HG02840 (cell line): ENCODE results near the gene OGDH.

Experiments
- ATAC-seq: cut with Tn5 transposase; IDR thresholded peaks from one replicate; pipeline ENCODE4 v1.9.1; 2021; ENCODE audit warnings: mild to moderate bottlenecking, moderate library complexity, moderate number of reproducible peaks; ENCODE audit not compliant: unreplicated experiment, low FRiP score

OGDH gene

DNA sequence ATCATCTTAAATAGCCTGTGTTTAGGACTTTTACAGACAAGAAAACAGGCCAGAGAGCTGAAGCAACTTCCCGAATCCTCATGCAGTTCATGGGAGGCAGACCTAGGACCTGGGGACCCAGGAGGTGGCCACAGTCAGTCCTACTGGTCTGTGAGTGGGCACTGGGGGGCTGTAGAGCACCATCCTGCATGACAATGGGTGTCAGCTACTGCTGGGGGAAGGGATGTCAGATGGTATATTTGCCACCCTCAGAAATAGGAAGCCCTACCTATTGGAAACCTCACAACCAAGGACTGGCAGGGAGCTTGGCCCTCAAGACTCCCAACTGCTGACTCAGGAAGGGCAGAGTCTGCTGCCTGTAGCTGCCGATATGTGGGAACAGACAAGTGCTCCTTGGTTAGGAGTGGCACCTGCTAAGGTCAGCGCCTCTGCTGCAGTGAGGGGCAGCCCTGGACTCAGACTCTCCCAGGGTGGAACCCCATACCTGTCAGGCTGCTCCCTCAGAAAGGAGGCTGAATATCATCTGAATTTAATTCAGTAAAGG, 29.7 kb downstream of the OGDH start:
- no peak for ATAC-seq

DNA sequence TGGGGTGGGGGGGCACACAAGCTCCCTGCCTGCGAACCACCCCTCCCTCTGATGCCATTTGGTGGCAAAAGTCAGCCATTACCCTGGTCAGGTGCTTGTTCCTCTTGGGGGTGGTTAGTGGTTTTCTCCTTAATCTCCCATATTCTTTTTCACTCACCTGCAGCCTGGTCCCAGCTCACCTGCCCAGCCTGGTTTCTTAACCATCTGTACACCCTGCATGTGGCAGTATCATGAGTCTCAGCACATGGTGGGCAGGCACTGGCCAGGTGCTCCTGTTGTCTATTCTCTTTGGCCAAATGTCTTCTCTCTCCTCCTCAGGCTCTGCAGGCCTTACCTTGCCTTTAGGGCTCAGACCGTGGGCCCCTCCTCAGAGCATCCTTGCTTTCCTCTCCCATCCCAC, 30.5 kb downstream of the OGDH start:
- no peak for ATAC-seq

DNA sequence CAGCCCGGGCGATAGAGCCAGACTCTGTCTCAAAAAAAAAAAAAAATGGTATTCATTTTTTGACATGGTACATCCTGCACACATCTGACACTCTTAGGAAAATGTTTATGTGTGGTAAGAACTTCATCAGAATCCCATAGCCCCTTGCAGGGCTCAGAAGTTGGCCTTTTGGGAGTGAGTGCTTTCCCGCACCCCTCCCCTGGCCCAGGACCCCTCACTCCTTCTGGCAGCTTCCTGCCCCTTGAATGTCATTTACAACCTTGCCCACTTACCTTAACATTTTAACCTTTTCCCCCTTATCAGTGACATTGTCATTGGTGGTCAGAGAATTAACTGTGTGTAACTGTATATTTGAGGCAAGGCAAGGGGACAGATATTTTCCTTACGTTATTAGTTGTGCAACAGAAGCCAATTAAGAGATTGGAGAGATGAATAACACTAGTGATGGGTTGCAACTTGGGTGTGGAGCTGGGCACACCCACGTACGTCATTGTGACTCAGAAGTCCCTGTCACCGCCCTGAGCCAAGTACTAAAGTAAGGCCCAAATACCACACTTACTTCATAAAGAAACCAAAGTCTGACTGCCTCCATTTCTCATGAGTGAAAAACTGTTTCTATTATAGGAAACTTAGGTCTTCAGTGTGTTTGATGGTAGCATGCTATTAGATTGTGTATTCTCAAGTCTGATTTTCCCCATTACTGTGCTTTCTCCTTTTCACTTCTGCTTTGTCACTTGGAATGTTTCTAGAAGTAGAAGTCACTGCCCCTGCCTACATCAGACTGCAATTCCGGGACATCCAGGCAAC, 31.6 kb downstream of the OGDH start:
- ATAC-seq, result peak; percentile 49

DNA sequence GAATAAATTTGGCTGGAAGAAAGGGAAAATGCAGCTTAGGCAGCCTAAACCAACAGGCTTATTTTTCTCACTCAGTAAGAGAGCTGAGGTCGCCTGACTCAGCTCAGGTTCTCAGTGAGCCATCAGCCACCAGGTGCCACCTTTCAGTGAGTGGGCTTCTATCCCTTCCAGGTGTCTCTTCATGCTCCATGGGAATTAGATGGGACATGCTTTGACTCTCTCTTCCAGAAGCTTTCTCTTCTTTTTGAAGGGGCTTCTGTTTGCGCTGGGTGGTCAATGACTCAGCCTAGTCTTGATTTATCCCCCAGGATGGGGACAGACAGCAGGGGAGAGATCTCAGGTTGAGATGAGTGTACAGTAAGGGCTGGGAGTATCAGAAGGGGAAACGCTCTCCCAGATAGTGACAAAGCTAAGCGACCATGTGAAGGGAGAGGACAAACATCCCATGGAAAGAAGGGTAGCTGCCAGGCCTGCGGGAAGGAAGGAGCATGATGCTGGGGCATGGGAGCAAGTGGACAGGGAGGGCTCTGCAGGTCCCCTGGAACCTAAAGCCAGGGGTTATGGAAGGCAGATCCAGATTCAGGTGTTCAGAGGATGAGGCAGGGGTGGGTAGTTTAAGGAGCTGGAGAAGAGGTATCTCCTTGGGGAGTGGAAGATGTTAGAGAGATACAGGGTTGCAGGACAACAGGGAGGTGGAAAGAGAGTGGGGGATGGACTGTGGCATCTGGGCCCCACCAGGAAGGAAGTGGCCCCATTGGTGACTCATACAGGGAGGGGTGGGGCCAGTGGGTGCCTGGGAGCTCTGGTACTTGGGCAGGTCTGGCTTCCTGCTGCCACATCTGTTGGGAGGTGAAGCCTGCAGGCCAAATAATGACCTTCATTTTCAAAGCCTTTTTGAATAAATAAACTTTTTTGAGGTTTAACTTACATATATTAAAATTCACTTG, 32.5 kb downstream of the OGDH start:
- peak; percentile 65 for ATAC-seq

DNA sequence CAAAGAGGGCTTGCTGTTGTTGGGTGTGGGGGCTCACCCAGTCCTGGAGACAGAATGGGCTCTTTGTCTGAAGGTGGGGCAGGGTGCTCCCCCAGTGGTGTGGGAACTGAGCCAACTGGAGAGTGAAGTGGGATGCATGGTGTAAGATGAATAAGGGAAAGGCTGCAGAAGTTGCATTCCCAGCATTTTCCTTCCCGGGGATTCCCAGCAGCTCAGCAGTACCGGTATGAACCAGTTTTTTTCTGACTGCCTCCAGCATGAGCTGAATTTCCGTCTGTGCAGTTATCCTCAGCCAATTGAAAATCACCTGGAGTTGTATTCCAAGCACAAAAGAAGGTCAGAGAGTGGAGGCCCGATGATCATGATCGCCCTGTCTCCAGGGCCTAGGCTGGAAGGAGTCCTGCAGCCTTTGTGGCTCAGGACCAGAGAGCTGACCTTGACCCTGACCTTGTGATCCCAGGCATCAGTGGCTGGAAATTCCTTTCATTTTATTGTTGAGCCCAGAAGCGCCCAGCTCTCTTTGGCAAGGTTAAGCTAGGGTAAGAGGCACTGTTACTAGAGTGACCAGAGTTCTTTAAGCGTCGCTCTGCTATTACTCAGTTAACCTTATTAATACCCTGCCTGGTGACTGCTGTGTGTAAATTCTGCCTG, 33.4 kb downstream of the OGDH start:
- ATAC-seq, result no peak

DNA sequence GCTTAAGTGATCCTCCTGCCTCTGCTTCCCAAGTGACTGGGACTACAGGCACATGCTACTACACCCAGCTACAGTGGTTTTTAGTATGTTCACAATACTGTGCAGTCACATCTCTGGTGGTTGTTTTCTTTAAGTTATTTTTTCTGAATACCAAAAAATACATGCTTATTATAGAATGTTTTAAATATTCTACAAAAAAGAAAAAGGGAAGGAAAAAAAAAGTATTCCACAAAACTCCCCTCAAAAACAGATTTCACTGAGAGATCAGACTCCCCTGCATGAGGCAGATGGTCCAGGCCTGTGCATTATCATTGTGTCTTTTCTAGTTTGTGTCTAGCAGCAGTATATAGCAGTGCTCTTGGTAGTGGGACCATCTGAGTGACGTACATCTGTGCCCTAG, 36.8 kb downstream of the OGDH start:
- no peak for ATAC-seq

DNA sequence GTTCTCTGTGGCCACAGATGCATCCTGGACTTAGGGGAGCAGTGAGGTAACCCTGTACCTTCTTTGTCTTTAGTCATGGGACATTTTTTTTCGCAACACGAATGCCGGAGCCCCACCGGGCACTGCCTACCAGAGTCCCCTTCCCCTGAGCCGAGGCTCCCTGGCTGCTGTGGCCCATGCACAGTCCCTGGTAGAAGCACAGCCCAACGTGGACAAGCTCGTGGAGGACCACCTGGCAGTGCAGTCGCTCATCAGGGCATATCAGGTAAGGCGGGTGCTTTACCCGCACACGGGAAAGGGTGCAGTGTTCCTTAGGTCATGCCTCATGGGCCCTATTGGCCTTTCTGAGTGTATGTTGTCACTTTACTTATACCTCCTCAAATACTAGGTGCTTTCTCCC, 38.8 kb downstream of the OGDH start:
- no peak for ATAC-seq

DNA sequence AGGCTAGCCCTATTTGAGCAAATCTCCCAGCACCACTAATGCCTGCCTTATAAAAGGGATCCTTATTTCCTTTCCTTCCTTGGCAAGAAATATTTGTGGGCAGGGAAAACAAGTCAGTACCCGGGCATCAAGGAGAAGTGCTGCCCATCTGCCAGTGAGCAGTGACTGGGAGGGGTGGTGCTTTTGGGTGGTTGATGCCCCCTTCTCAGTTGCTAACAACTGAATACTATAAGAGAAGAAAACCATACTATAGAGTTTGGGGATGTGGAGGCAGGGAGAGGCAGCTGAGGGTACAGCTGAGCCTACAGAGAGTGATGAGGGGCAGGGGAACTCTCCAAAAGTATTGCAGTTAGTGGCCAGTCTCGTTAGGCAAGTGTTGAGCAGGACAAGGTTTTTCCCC, 39.3 kb downstream of the OGDH start:
- ATAC-seq, result no peak

DNA sequence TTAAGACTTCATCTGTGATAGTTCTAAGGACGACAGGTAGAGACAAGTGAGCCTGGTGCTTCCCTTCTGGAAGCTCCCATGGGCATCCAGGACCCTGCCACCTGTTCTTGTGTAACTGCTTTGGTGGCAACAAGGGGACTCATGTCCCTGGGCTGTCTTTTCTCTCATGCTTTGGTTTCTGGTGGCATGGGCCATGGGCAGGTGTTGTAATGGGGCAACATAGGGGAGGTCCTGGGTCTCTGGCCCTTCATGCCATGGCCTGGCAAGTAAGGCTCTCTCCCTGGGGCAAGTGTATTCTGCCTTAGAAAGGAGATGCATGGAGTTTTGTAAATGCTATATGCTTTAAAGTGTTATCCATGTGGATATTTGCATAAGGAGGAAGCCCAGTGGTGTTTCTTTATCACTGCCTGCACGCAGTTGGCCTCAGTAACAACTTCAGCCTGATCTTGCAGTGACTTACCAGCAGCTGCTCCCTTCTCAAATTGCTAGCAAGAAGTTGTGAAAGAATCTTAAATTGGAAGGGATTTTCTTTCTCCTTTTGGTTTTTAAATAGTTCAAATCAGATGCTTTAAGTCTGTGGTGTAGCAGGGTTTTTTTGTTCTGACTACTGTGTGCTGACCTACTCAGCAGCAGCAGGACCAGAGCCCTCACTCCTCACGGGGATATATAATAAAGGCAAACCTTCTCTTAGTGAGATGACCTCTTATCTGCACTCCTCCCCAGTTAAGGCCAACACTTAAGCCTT, 39.9 kb downstream of the OGDH start:
- no peak for ATAC-seq

DNA sequence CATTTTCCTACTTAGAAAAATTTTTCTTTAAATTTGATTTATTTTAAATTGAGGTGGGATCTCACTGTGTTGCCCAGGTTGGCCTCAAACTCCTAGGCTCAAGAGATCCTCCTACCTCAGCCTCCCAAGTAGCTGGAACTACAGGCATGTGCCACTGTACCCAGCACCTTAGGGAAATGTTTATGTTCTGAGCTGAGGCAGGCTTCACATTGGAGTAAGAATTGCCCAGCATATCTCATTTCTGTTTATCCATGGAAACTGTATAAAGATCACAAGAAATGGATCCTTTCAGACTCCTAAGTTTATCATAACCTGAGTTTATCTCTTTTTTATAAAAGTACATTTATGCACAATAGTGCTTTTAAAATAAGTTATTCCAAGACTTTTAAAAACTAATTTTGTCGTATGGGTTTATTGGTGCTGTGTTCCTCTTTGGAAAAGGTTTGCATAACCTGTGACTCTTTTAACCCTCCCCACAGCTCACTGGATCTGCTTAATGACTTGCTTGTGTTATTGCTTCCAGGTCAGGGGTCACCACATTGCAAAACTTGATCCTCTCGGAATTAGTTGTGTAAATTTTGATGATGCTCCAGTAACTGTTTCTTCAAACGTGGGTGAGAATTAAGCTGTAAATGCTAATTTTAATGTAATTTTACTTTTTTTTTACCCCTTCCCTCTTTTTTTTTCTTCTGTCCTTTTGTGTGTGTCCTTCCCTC, 40.7 kb downstream of the OGDH start:
- ATAC-seq, result no peak

DNA sequence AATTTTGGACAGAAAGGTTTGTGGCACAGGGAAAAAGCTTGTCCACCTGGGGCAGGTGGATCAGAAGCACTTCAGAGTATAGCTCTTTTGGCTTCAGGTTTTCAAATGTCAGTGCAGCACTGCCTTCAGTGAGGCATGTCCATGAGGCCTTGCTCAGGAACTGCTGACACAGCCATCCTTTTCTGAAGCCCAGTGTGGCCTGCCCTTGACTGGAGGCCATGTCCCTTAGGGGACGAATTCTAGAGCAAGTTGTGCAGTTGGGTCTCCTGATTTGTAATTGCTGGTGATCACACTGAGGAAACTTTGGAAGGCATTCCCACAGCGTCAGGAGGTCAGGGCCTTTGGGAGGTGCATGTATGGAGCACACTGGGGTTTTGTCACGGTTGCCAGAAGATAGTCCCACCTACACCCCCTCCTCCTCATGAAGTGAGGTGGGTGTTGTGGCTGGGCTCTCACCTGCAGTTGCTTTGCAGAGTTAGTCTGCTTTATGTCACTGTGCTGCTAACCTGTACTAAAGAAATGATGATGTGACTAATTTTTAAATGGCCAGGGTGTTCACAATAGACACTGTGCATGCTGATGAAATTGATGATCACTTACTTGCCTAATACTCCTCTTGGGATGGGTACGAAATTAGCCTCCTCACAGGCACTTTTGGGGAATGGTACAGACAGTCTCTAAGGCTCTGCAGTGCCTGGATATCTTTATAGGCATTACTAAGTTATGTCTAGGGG, 41.7 kb downstream of the OGDH start:
- no peak for ATAC-seq

DNA sequence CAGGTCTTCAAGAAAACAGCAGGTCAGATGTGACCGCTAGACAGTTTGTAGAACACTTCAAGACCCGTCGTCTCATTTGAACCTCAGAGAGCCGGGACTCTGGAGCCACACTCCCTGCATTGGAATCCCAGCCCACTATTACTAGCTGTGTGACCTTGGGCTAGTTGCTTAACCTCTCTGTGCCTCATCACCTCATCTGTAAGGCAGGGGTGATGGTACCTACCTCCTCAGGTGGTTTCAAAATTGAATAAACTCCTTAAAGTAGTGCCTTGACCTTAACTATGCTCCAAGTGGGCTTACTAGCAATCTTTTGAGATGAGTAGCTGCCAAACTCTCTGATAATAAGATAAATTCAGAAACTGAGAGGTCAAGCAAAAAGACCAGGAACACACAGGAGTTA, 43.8 kb downstream of the OGDH start:
- no peak for ATAC-seq

DNA sequence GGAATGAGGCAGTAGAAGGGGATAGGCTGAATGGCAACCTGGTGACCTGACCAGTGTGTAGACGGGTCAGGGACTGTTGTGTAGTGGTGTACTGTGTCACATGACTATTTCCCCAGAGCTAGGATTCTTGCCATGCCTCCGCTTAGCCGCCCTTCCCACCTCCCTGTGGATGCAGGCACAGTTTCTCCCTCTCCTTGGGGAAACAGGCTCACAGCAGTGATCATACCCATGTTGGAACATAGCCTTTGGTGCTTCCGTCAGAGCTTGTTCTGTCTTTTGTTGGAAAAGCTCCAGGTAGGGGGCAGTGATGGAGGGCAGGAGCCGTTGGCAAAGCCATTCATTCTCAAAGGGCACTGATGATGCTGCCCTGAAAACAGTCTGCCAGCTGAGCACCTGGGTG, 44.3 kb downstream of the OGDH start:
- ATAC-seq, result no peak

DNA sequence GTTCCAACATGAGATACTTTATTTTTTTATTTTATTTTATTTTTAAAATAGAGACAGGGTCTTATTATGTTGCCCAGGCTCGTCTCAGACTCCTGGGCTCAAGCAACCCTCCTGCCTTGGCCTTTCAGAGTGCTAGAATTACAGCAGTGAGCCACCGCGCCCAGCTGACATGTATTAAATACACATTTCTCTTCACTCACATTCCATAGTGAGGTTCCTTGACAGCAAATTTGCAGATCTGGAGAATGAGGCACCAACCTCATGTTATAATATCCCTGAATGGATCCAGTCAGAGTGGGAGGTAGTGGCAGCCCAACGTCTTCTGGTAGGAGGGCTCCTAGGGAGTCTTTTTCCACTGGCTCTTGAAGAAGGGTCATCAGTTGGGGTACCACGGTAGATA, 46.1 kb downstream of the OGDH start:
- ATAC-seq, result no peak

DNA sequence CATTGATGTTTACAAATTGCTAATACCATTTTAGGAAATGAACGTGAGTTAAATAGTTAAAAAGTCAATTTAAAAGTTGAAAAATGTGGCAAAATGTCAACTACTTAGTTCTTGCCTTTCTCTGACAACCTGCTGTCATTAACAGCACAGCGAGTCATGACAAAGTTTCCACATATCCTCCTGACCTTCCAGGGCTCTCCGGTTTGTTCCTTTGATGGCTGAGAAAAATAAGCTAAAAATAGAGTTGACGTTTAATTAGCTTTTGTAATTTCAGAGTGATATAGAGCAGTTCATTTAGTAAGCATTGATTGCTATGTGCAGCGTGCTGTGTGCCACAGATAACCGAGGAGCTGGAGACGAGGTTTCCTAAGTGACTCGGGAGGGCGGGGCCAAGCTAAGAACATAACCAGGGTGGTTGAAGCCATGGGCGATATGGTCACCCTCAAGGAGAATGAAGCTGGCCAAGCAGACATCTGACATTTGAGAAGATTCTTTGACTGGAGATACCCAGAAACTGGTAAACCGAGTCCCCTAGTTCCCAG, 47.9 kb downstream of the OGDH start:
- no peak for ATAC-seq

DNA sequence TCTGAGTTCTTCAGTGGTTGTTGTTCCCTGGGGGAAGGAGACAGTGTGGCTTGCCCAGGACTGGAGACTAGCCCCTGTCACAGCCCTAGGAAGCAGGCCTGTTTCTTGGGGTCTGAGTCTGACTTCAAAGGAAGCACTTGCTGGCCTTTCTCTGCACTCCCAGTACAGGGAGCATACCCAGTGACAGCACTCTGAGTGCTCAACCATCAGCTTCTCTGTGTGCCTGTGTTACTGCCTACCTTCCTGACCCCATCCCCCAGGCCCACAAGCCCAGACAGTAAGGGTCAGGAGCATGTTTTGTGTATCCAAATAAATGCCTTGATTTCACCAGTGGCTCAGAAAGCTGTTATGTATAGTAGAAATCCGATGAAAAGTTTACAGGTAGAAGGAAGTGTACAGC, 48.9 kb downstream of the OGDH start:
- ATAC-seq, result no peak

DNA sequence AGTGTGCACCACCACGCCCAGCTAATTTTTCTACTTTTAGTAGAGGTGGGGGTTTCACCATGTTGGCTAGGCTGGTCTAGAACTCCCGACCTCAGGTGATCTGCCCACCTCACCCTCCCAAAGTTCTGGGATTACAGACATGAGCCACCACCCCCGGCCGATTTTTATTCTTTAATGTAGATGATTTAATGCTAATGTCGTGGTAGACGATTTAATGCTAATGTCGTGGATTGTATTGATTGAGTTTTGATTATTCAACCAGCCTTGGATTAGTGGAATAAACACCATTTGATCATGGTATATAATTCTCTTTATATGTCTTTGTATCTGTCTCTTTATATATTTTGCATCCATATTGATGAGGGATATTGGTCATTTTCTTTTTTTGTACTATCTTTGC, 52.6 kb downstream of the OGDH start:
- ATAC-seq, result no peak

DNA sequence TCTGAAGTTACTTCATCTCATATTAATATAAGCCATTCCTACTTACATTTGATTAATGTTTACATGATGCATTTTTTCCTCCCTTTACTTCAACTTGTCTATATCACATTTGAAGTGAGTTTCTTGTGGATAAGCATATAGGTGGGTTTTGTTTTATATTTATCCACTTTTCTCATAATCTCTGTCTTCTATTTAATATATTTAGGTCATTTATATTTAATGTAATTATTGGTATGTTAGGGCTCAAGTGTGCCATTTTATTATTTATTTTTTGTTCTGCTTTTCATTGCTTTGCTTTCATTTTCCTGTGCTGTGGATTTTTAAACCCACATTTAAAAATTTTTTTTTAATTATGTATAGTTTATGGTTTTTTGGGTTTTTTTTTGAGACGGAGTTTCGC, 54.8 kb downstream of the OGDH start:
- ATAC-seq, result no peak
